Cardiac muscle cell (in vitro differentiated cells and primary cell): Measurements from ENCODE around the gene KIF4A. TPM values are rescaled to one million over a fixed set of nuclear protein-coding genes. Genes with fewer than 3 reads are reported as not detected.

ENCODE experiments used
- DNase-seq, 2 donors: peaks; one replicate each; pipeline versions ENCODE4 v3.0.0 to v3.0.0-alpha.2; 2010 to 2017; ENCODE audit warnings: low read depth in 1 of 2, low spot score in 1 of 2
- H3K27ac ChIP-seq: fragments of 200-600 bp; sonication (generic); 2 replicates; pipeline ENCODE4 v1.5.1; 2016
- H3K27me3 ChIP-seq: fragments of 200-600 bp; sonication (generic); 2 replicates; pipeline ENCODE4 v1.6.0; 2016; ENCODE audit warnings: control low read depth
- H3K36me3 ChIP-seq: fragments of 200-600 bp; sonication (generic); 2 replicates; pipeline ENCODE4 v1.5.1; 2016; ENCODE audit warnings: control low read depth
- H3K4me1 ChIP-seq: fragments of 200-600 bp; sonication (generic); 2 replicates; pipeline ENCODE4 v1.8.1; 2017; ENCODE audit warnings: low read depth, mild to moderate bottlenecking, mixed run types
- H3K4me3 ChIP-seq: fragments of 200-600 bp; sonication (generic); 2 replicates; pipeline ENCODE4 v1.5.1; 2016; ENCODE audit warnings: mild to moderate bottlenecking
- H3K9me3 ChIP-seq: fragments of 200-600 bp; sonication (generic); 2 replicates; pipeline ENCODE4 v1.5.1; 2017; ENCODE audit warnings: low read depth, mild to moderate bottlenecking, control low read depth
- CTCF ChIP-seq: IDR thresholded peaks from 2 replicates; pipeline ENCODE4 v1.5.1; 2012; ENCODE audit warnings: low read depth, mild to moderate bottlenecking, low read length
- polyA plus RNA-seq: library from polyadenylated mRNA; unstranded; fragments of >200 nt; fragmentation: Nextera tagmentation; extraction: Ambion mirVana; gene quantifications from 2 replicates; pipeline ENCODE4 v1.2.1, GENCODE V29; 2016
- total RNA-seq: library from RNA; depleted of rRNA; stranded (reverse); fragments of >200 nt; gene quantifications from 2 replicates; pipeline ENCODE4 v1.2.3, GENCODE V29; 2016

KIF4A gene
- total and polyA plus RNA-seq, 2 experiments from 2014 or later, result 4.7 to 25.1 TPM

DNA sequence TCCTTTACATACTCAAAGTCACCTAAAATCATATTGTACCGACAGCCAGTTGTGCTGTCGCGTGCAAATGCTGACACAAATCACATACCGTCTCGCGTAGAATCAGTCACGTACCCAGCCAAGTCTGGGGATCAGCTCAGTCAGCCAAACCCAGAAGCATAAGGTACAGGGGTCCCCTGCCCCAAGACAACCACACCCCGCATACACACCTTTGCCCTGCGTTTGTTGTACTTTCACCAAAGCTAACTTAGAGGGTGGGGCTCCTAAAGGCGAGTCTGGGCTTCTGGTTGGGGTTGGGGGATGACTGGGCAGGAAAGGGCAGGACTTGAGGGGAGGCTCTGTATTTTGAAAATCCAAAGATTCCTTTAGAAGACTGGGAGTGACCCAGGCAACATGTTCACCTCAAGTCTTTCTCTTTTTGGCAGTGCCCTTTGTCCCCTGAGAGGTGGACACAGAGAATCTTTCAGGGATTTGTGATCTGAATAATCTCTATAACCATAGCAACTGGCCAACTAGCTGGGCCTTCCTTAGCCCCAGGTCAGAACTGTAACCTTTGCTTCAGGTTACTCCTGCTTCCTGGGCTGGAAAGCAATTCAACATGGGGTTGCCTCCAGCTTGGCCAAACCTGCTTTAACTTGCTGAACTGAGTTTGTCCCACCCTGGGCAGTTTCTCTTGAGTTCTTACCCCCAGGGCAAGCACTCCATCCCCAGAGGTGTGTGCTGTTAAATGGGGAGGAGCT is 134.2 kb downstream of the KIF4A start:
- Histone ChIP-seq H3K27ac (no peak overlapping the region), H3K4me3 (no peak overlapping the region), H3K36me3 (no peaks in the 10 kb centered on the region), H3K27me3 (no peaks in the 10 kb centered on the region), H3K9me3 (no peaks in the 10 kb centered on the region), H3K4me1 (no peaks in the 10 kb centered on the region)
- DNase-seq, result no peak
- no peak for TF ChIP-seq CTCF

- TF ChIP-seq CTCF, result no peak
- Histone ChIP-seq H3K36me3 (no peaks in the 10 kb centered on the region), H3K27ac (no peak overlapping the region), H3K4me3 (no peak overlapping the region), H3K9me3 (no peaks in the 10 kb centered on the region), H3K27me3 (no peaks in the 10 kb centered on the region), H3K4me1 (no peaks in the 10 kb centered on the region)
- no peak for DNase-seq
These were observed 134.9 kb downstream of the KIF4A start for GRCh38 chrX:70424801-70425200.

DNA sequence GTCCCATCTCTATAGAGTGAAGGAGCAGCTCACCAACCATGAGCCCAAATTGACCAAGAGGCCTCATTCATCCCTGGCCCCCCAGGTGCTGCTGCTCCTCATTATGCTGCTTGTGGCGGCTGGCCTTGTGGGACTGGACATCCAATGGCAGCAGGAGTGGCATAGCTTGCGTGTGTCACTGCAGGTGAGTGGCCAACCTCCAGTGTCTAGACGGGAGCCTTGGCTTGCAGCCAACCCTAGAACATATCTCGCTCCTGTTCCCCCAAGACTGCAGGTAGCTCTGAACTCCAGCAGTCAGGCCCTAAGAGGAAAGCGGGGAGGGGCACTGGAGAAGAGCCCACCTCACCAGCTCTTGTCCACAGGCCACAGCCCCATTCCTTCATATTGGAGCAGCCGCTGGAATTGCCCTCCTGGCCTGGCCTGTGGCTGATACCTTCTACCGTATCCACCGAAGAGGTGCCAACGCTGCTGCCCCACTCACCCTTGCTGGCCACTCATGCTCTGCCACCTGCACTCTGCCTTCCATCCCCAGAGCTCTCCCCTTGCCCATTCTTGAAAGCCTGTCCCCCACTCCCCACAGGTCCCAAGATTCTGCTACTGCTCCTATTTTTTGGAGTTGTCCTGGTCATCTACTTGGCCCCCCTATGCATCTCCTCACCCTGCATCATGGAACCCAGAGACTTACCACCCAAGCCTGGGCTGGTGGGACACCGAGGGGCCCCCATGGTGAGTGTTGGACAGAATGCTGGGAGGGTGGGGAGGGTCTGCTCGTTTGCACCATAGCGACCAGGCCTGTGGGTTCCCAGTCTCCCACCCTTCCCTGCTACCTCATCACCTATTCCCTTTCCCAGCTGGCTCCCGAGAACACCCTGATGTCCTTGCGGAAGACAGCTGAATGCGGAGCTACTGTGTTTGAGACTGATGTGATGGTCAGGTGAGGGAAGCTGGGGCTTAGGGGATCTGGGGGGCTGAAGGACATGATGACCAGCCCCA is 136.7 kb downstream of the KIF4A start:
- no peaks in the 10 kb centered on the region for H3K9me3 ChIP-seq
- no peak overlapping the region for H3K4me3 ChIP-seq
- no peaks in the 10 kb centered on the region for H3K36me3 ChIP-seq
- H3K4me1 ChIP-seq, result no peaks in the 10 kb centered on the region
- TF ChIP-seq CTCF, result no peak
- H3K27me3 ChIP-seq, result no peaks in the 10 kb centered on the region
- no peak overlapping the region for H3K27ac ChIP-seq
- DNase-seq, result no peak

DNA sequence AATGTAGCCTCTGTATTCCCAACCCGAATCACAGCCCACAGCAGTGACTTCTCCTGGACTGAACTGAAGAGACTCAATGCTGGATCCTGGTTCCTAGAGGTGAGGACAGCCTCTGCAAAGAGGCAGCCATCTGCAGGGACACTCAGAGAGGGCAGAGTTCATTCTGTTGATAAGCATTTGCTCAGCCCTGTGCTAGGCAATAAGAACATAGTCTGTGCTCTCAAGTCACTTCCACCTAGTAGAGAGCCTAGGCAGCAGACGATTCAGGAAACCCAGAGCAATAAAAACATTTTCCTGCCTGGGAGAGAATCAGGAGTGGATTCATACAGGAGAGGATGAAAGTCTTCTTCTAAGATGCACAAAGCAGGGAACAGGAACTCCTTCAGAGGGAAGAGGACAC is 137.5 kb downstream of the KIF4A start:
- DNase-seq, result no peak
- Histone ChIP-seq H3K36me3 (no peaks in the 10 kb centered on the region), H3K27ac (no peak overlapping the region), H3K27me3 (no peaks in the 10 kb centered on the region), H3K4me3 (no peak overlapping the region), H3K9me3 (no peaks in the 10 kb centered on the region), H3K4me1 (no peaks in the 10 kb centered on the region)
- no peak for TF ChIP-seq CTCF

GRCh38 chrX:70429759-70430158 is 139.9 kb downstream of the KIF4A start:
- Histone ChIP-seq H3K27me3 (no peaks in the 10 kb centered on the region), H3K9me3 (no peaks in the 10 kb centered on the region), H3K4me3 (no peak overlapping the region), H3K27ac (no peak overlapping the region), H3K36me3 (no peaks in the 10 kb centered on the region), H3K4me1 (no peaks in the 10 kb centered on the region)
- TF ChIP-seq CTCF, result no peak
- DNase-seq, result no peak
